MM.1S (cell line): Measurements from ENCODE around the gene CRIP2.

Source experiments
- EZH2 ChIP-seq: fragments of 300-600 bp; sonication (generic); optimal IDR thresholded peaks from 2 replicates; pipeline ENCODE3; 2017; ENCODE audit warnings: low read depth, mild to moderate bottlenecking, antibody characterized with exemption, low read length, mixed read lengths
- EZH2phosphoT487 ChIP-seq: fragments of 300-600 bp; sonication (generic); IDR thresholded peaks from 2 replicates; pipeline ENCODE4 v1.6.1; 2018; ENCODE audit warnings: antibody characterized with exemption, low read length
- TF ChIP-seq, protein P1 (sequence below): fragments of 300-600 bp; sonication (generic); IDR thresholded peaks from 2 replicates; pipeline ENCODE4 v1.5.1; 2016; ENCODE audit warnings: antibody characterized with exemption, low read length, mixed read lengths

DNA sequence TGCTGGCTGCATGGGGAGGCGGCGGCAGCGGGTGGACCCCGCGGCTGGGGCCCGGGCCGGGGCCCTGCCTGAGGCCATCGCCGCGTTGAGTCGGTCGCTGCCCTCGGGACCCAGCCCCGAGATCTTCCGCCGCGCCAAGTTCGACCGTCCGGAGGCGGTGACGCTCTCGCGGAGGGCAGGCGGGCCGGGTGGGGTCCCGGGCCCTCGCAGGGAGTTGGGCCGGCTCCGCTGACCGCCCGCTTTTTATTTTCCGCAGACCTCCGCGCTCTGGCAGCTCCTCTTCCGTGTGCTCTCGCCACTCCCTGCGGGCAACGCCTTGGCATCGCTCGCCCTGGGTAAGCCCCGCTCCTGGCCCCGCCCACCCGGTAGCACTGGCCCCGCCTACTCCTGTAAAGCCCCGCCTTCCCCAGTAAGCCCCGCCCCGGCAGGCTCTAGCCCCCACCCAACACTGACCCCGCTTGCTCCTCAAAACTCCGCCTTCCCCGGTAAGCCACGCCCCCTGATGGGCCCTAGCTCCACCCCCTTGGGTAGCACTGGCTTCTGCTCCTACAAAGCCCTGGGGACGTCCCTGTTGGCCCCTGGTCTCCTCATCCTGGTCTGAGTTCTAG is 16.8 kb downstream of the CRIP2 start:
- TF ChIP-seq, protein P1, sequence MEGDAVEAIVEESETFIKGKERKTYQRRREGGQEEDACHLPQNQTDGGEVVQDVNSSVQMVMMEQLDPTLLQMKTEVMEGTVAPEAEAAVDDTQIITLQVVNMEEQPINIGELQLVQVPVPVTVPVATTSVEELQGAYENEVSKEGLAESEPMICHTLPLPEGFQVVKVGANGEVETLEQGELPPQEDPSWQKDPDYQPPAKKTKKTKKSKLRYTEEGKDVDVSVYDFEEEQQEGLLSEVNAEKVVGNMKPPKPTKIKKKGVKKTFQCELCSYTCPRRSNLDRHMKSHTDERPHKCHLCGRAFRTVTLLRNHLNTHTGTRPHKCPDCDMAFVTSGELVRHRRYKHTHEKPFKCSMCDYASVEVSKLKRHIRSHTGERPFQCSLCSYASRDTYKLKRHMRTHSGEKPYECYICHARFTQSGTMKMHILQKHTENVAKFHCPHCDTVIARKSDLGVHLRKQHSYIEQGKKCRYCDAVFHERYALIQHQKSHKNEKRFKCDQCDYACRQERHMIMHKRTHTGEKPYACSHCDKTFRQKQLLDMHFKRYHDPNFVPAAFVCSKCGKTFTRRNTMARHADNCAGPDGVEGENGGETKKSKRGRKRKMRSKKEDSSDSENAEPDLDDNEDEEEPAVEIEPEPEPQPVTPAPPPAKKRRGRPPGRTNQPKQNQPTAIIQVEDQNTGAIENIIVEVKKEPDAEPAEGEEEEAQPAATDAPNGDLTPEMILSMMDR, result no peak
- TF ChIP-seq EZH2 (no peak), EZH2phosphoT487 (no peak)
